Mesendoderm (in vitro differentiated cells): Measurements from ENCODE around the gene SSC5D.

Experiments
- DNase-seq: peaks from one replicate; pipeline ENCODE4 v3.0.0; 2013
- H2AK5ac ChIP-seq: 2 replicates; pipeline ENCODE4 v1.6.1; 2013; ENCODE audit warnings: low read length, inconsistent platforms
- H2BK120ac ChIP-seq: 2 replicates; pipeline ENCODE4 v1.6.1; 2013; ENCODE audit warnings: low read depth, mild to moderate bottlenecking, low read length, moderate library complexity, mixed read lengths
- H2BK15ac ChIP-seq: replicated peaks from 2 replicates; pipeline ENCODE4 v1.6.1; 2013; ENCODE audit warnings: low read depth, mild to moderate bottlenecking, moderate library complexity
- H2BK5ac ChIP-seq: 2 replicates; pipeline ENCODE4 v1.6.1; 2013; ENCODE audit warnings: low read length, inconsistent platforms
- H3K18ac ChIP-seq: 2 replicates; pipeline ENCODE4 v1.6.1; 2013; ENCODE audit warnings: mild to moderate bottlenecking, low read length, mixed read lengths
- H3K23ac ChIP-seq: one replicate; pipeline ENCODE4 v1.6.1; 2013; ENCODE audit warnings: low read length
- H3K27ac ChIP-seq: 2 replicates; pipeline ENCODE4 v1.5.1; 2013; ENCODE audit warnings: low read depth, mild to moderate bottlenecking, inconsistent platforms, low read length, moderate library complexity
- H3K27me3 ChIP-seq: 2 replicates; pipeline ENCODE4 v1.6.1; 2013; ENCODE audit warnings: low read length, control low read depth, mild to moderate bottlenecking, inconsistent platforms; ENCODE audit not compliant: insufficient read depth, poor library complexity
- H3K36me3 ChIP-seq: 2 replicates; pipeline ENCODE4 v1.6.1; 2013; ENCODE audit warnings: low read length, inconsistent platforms; ENCODE audit not compliant: control insufficient read depth, insufficient read depth
- H3K4ac ChIP-seq: one replicate; pipeline ENCODE4 v1.6.1; 2013; ENCODE audit warnings: low read depth, mild to moderate bottlenecking, low read length, moderate library complexity
- H3K4me1 ChIP-seq: 2 replicates; pipeline ENCODE4 v1.6.1; 2013; ENCODE audit warnings: low read depth, low read length, inconsistent platforms; ENCODE audit not compliant: control insufficient read depth
- H3K4me2 ChIP-seq: 2 replicates; pipeline ENCODE4 v1.6.1; 2013; ENCODE audit warnings: low read length
- H3K4me3 ChIP-seq: 2 replicates; pipeline ENCODE4 v1.5.1; 2013; ENCODE audit warnings: mild to moderate bottlenecking, low read length
- H3K56ac ChIP-seq: one replicate; pipeline ENCODE4 v1.6.1; 2013; ENCODE audit warnings: low read length
- H3K79me1 ChIP-seq: 2 replicates; pipeline ENCODE4 v1.6.1; 2013; ENCODE audit warnings: low read length, inconsistent platforms
- H3K79me2 ChIP-seq: 2 replicates; pipeline ENCODE4 v1.6.1; 2013; ENCODE audit warnings: mild to moderate bottlenecking, low read length; ENCODE audit not compliant: control insufficient read depth, insufficient read depth
- H3K9ac ChIP-seq: 2 replicates; pipeline ENCODE4 v1.6.1; 2013; ENCODE audit warnings: low read length, inconsistent platforms
- H4K5ac ChIP-seq: one replicate; pipeline ENCODE4 v1.6.1; 2013; ENCODE audit warnings: low read length
- H4K8ac ChIP-seq: one replicate; pipeline ENCODE4 v1.6.1; 2013; ENCODE audit warnings: low read depth, mild to moderate bottlenecking, control low read depth, low read length, moderate library complexity
- WGBS: extraction: QIAGEN DNeasy Blood & Tissue Kit; methylation state at CpG from one replicate; pipeline ENCODE4 v1.1.7; 2013; ENCODE audit warnings: low lambda C conversion rate, missing lambda C conversion rate; ENCODE audit not compliant: insufficient coverage; ENCODE audit errors: extremely low coverage; 5-methylcytosine and 5-hydroxymethylcytosine counted together

The SSC5D gene

GRCh38 chr19:55457683-55458457 is 30.4 kb upstream of the SSC5D start:
- WGBS, result no CpG with 5 or more reads among the region's 16 CpGs
- Histone ChIP-seq H2BK15ac (no peak overlapping the region), H3K27ac (no peak overlapping the region)

GRCh38 chr19:55459551-55459949 is 28.7 kb upstream of the SSC5D start:
- no peak overlapping the region for H3K4me2 ChIP-seq
- H3K27ac ChIP-seq, result no peak overlapping the region
- H3K36me3 ChIP-seq, result no peaks in the 10 kb centered on the region
- no peak overlapping the region for H3K9ac ChIP-seq
- no peaks in the 10 kb centered on the region for H3K4me1 ChIP-seq
- H2BK15ac ChIP-seq, result no peak overlapping the region
- no CpG with 5 or more reads among the region's 8 CpGs for WGBS
- no peak overlapping the region for H3K56ac ChIP-seq
- no peak overlapping the region for H3K4ac ChIP-seq
- H3K18ac ChIP-seq, result no peak overlapping the region
- DNase-seq, result no peak
- H3K79me1 ChIP-seq, result no peaks in the 10 kb centered on the region
- H2AK5ac ChIP-seq, result no peak overlapping the region
- no peak overlapping the region for H4K8ac ChIP-seq
- no peak overlapping the region for H3K23ac ChIP-seq
- H3K27me3 ChIP-seq, result no peaks in the 10 kb centered on the region
- H2BK5ac ChIP-seq, result no peak overlapping the region
- no peak overlapping the region for H4K5ac ChIP-seq
- H2BK120ac ChIP-seq, result no peak overlapping the region
- no peaks in the 10 kb centered on the region for H3K79me2 ChIP-seq
- H3K4me3 ChIP-seq, result no peak overlapping the region

More at GRCh38 chr19:55457683-55458457, 30.4 kb upstream of the SSC5D start:
- no peak overlapping the region for H4K8ac ChIP-seq
- H3K23ac ChIP-seq, result no peak overlapping the region
- no peak overlapping the region for H2AK5ac ChIP-seq
- no peak overlapping the region for H3K4ac ChIP-seq
- no peaks in the 10 kb centered on the region for H3K27me3 ChIP-seq
- no peak overlapping the region for H3K4me2 ChIP-seq
- no peak overlapping the region for H3K4me3 ChIP-seq
- no peaks in the 10 kb centered on the region for H3K4me1 ChIP-seq
- H2BK5ac ChIP-seq, result no peak overlapping the region
- H3K18ac ChIP-seq, result no peak overlapping the region
- H3K56ac ChIP-seq, result no peak overlapping the region
- no peaks in the 10 kb centered on the region for H3K79me1 ChIP-seq
- DNase-seq, result no peak
- H2BK120ac ChIP-seq, result no peak overlapping the region
- no peaks in the 10 kb centered on the region for H3K79me2 ChIP-seq
- H3K36me3 ChIP-seq, result no peaks in the 10 kb centered on the region
- H3K9ac ChIP-seq, result no peak overlapping the region
- H4K5ac ChIP-seq, result no peak overlapping the region

- H3K56ac ChIP-seq, result peak overlapping the region; percentile 42
- WGBS, result no CpG with 5 or more reads among the region's 16 CpGs
- H3K18ac ChIP-seq, result no peak overlapping the region
- H3K4ac ChIP-seq, result no peak overlapping the region
- H3K27me3 ChIP-seq, result no peaks in the 10 kb centered on the region
- H3K4me3 ChIP-seq, result no peak overlapping the region
- no peaks in the 10 kb centered on the region for H3K79me2 ChIP-seq
- H2AK5ac ChIP-seq, result no peak overlapping the region
- no peak overlapping the region for H4K5ac ChIP-seq
- DNase-seq, result no peak
- H3K4me2 ChIP-seq, result no peak overlapping the region
- H3K4me1 ChIP-seq, result no peaks in the 10 kb centered on the region
- H2BK15ac ChIP-seq, result no peak overlapping the region
- H3K9ac ChIP-seq, result no peak overlapping the region
- H3K23ac ChIP-seq, result no peak overlapping the region
- no peak overlapping the region for H2BK5ac ChIP-seq
- no peak overlapping the region for H3K27ac ChIP-seq
- no peaks in the 10 kb centered on the region for H3K36me3 ChIP-seq
- H4K8ac ChIP-seq, result no peak overlapping the region
- no peak overlapping the region for H2BK120ac ChIP-seq
- H3K79me1 ChIP-seq, result no peaks in the 10 kb centered on the region
These were observed 28.1 kb upstream of the SSC5D start for GRCh38 chr19:55459950-55460657.

DNA sequence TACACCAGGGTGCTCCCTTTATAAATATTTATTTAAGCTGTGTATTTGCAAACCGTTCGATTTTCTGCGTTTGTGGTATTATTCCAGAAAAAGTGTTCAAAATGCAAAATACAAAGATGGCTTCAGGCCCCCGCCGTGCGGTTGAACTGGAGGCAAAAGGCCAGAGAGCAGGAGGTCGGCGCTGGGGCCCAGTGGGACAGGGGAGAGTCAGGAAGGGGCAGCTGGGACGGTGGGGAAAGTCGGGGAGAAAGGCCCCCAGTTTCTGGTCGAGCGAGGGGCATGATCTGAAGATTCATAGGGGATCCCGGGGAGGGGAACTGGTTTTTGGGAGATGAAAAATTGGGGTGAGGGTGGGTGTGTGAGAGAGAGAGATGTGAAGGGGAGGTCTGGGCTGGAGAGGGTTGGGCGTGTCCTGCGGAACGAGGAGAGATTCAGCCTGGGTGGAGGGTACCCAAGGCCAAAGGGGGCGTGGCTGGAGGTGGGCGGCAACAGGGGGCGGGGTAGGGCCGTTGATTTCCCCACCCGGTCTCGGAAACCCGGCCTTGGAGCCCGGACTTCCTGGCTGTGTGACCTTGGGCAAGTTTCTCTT is 27.5 kb upstream of the SSC5D start:
- Histone ChIP-seq H2BK5ac (no peak overlapping the region), H3K79me1 (no peaks in the 10 kb centered on the region), H3K9ac (peak overlapping the region; percentile 62), H3K36me3 (no peaks in the 10 kb centered on the region), H3K4me1 (no peaks in the 10 kb centered on the region), H3K18ac (no peak overlapping the region), H3K56ac (peak overlapping the region; percentile 78), H4K5ac (no peak overlapping the region), H3K23ac (no peak overlapping the region), H3K27ac (no peak overlapping the region), H2BK15ac (no peak overlapping the region), H3K4me2 (peak overlapping the region; percentile 44), H2BK120ac (no peak overlapping the region), H3K79me2 (no peaks in the 10 kb centered on the region), H3K4ac (no peak overlapping the region), H4K8ac (no peak overlapping the region), H3K27me3 (no peaks in the 10 kb centered on the region), H2AK5ac (no peak overlapping the region), H3K4me3 (peak overlapping the region; percentile 29)
- DNase-seq, result peak; percentile 93
- WGBS, result no CpG with 5 or more reads among the region's 24 CpGs

GRCh38 chr19:55461259-55461973 is 26.8 kb upstream of the SSC5D start, which contains the start of gene ISOC2:
ISOC2 (minus strand) TSS chr19:55461642; CDS start chr19:55456486, 5,156 bp downstream.
- Histone ChIP-seq H3K79me2 (no peaks in the 10 kb centered on the region), H2AK5ac (no peak within 1 kb of the TSS), H3K4me3 (peak within 1 kb of the TSS; percentile 29), H3K4ac (peak within 1 kb of the TSS; percentile 61), H3K27me3 (no peaks in the 10 kb centered on the region), H4K5ac (no peak within 1 kb of the TSS), H2BK120ac (no peak within 1 kb of the TSS), H3K36me3 (no peaks in the 10 kb centered on the region), H3K9ac (peak within 1 kb of the TSS; percentile 62), H3K79me1 (no peaks in the 10 kb centered on the region), H3K18ac (peak within 1 kb of the TSS; percentile 29), H3K27ac (no peak within 1 kb of the TSS), H2BK15ac (no peak within 1 kb of the TSS), H3K23ac (no peak within 1 kb of the TSS), H3K4me2 (peak within 1 kb of the TSS; percentile 58), H3K56ac (peak within 1 kb of the TSS; percentile 79), H2BK5ac (no peak within 1 kb of the TSS), H4K8ac (no peak within 1 kb of the TSS), H3K4me1 (no peaks in the 10 kb centered on the region)
- WGBS, result no CpG with 5 or more reads among the region's 54 CpGs
- DNase-seq, result peak; percentile 100
